Measurements from ENCODE around the gene AQP2. TPM values are rescaled to one million over a fixed set of nuclear protein-coding genes. Genes with fewer than 3 reads are reported as not detected.

Gene AQP2
- total RNA-seq, 1 donor from 2014 or later, result not detected

- H3K36me3 ChIP-seq, result no peaks in the 10 kb centered on the region
- H3K4me3 ChIP-seq, result no peak overlapping the region
- intact Hi-C loops (cut with micrococcal nuclease), result no loop called here
- no peak for DNase-seq
- no peaks in the 10 kb centered on the region for H3K9me3 ChIP-seq (replicated peaks)
- TF ChIP-seq CTCF (IDR thresholded peaks at IDR 0.05; ENCODE audit: borderline replicate concordance), result no peak
- H3K4me1 ChIP-seq, result peaks cover 7% of the 10 kb centered on the region
- no peak overlapping the region for H3K27ac ChIP-seq (replicated peaks)
- H3K27me3 ChIP-seq (ENCODE audit: low read depth), result peaks cover 43% of the 10 kb centered on the region
Measured at GRCh38 chr12:49909826-49910225, 40.7 kb upstream of the AQP2 start.

GRCh38 chr12:49910331-49911212 lies 40.0 kb upstream of the AQP2 start:
- Histone ChIP-seq H3K27ac (replicated peaks) (no peak overlapping the region), H3K9me3 (replicated peaks) (no peaks in the 10 kb centered on the region), H3K36me3 (no peaks in the 10 kb centered on the region), H3K27me3 (ENCODE audit: low read depth) (peaks cover 37% of the 10 kb centered on the region), H3K4me1 (peaks cover 7% of the 10 kb centered on the region), H3K4me3 (no peak overlapping the region)
- no peak for TF ChIP-seq CTCF (IDR thresholded peaks at IDR 0.05; ENCODE audit: borderline replicate concordance)
- no peak for DNase-seq
- intact Hi-C loops (cut with micrococcal nuclease), result no loop called here

- H3K4me3 ChIP-seq, result no peak overlapping the region
- intact Hi-C loops (cut with micrococcal nuclease), result no loop called here
- H3K36me3 ChIP-seq, result no peaks in the 10 kb centered on the region
- H3K9me3 ChIP-seq (replicated peaks), result no peaks in the 10 kb centered on the region
- DNase-seq, result no peak
- TF ChIP-seq CTCF (IDR thresholded peaks at IDR 0.05; ENCODE audit: borderline replicate concordance), result no peak
- peaks cover 7% of the 10 kb centered on the region for H3K4me1 ChIP-seq
- H3K27ac ChIP-seq (replicated peaks), result no peak overlapping the region
- peaks cover 30% of the 10 kb centered on the region for H3K27me3 ChIP-seq (ENCODE audit: low read depth)
Measured at GRCh38 chr12:49911213-49911605, 39.3 kb upstream of the AQP2 start.

- no peak for TF ChIP-seq CTCF (IDR thresholded peaks at IDR 0.05; ENCODE audit: borderline replicate concordance)
- H3K27ac ChIP-seq (replicated peaks), result peak overlapping the region; percentile 19
- intact Hi-C loops (cut with micrococcal nuclease), result no loop called here
- H3K27me3 ChIP-seq (ENCODE audit: low read depth), result peaks cover 30% of the 10 kb centered on the region
- peak; percentile 60 for DNase-seq
- H3K4me3 ChIP-seq, result no peak overlapping the region
- peaks cover 7% of the 10 kb centered on the region for H3K4me1 ChIP-seq
- no peaks in the 10 kb centered on the region for H3K9me3 ChIP-seq (replicated peaks)
- no peaks in the 10 kb centered on the region for H3K36me3 ChIP-seq
Measured at GRCh38 chr12:49912345-49913255, 37.9 kb upstream of the AQP2 start.

GRCh38 chr12:49916129-49916919 lies 34.2 kb upstream of the AQP2 start:
- Histone ChIP-seq H3K36me3 (no peaks in the 10 kb centered on the region), H3K27ac (replicated peaks) (no peak overlapping the region), H3K9me3 (replicated peaks) (no peaks in the 10 kb centered on the region), H3K4me1 (peaks cover 7% of the 10 kb centered on the region), H3K4me3 (no peak overlapping the region), H3K27me3 (ENCODE audit: low read depth) (peaks cover 30% of the 10 kb centered on the region)
- intact Hi-C loops (cut with micrococcal nuclease), result no loop called here
- DNase-seq, result no peak
- no peak for TF ChIP-seq CTCF (IDR thresholded peaks at IDR 0.05; ENCODE audit: borderline replicate concordance)
